COR-L47 (cell line): ENCODE results near the gene IFI27L1.

ENCODE experiments used
- DNase-seq: peaks from one replicate; lab custom pipeline; 2025; lab: John Stamatoyannopoulos, UW

IFI27L1 gene

GRCh38 chr14:94136575-94137331 is 55.6 kb downstream of the IFI27L1 start:
- DNase-seq, result peak; percentile 91

- DNase-seq, result no peak
Measured at GRCh38 chr14:94138251-94138650, 57.1 kb downstream of the IFI27L1 start.

GRCh38 chr14:94139006-94139405 is 57.9 kb downstream of the IFI27L1 start:
- DNase-seq, result no peak

GRCh38 chr14:94139421-94139820 is 58.3 kb downstream of the IFI27L1 start:
- no peak for DNase-seq

GRCh38 chr14:94142247-94142646 is 61.1 kb downstream of the IFI27L1 start:
- DNase-seq, result no peak

GRCh38 chr14:94142836-94143235 is 61.7 kb downstream of the IFI27L1 start:
- DNase-seq, result no peak

- no peak for DNase-seq
Measured at GRCh38 chr14:94143239-94143638, 62.1 kb downstream of the IFI27L1 start.

- DNase-seq, result no peak
Measured at GRCh38 chr14:94143711-94144110, 62.6 kb downstream of the IFI27L1 start.

- no peak for DNase-seq
Measured at GRCh38 chr14:94144765-94145164, 63.7 kb downstream of the IFI27L1 start.

GRCh38 chr14:94145902-94146527 is 64.9 kb downstream of the IFI27L1 start:
- DNase-seq, result peak; percentile 83
